ENCODE data around the gene TET3. TPM values are rescaled to one million over a fixed set of nuclear protein-coding genes. Genes with fewer than 3 reads are reported as not detected.

The TET3 gene
- total RNA-seq, 1 donor from 2014 or later = 12.3 TPM

DNA sequence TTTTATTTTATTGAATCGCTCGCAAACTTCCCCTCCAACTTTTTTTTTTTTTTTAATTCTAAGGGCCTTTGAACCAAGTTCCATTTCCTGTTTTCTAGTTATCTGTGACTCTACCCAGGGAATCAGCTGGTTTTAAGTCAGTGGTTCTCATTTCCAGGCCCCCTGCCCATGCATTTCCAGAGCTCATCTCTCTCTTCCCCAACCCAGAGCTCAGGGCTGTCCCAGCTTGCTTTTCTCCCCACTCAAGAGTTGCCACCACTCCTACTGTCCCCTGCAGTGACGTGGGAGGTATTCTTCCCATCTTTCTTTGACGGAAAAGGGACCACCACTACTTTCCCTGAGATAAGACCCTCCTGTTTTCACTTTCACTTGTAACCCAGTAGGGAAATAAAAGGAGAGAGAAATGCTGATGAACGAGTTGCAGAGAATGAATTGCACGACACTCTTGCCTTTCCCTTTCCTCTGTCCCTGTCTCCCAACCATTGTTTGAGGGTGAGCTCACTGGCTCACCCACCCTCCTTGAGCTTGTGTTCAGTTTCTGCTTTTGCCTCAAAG lies 42.1 kb downstream of the TET3 start:
- Histone ChIP-seq H3K4me3 (no peak overlapping the region), H3K27me3 (no peaks in the 10 kb centered on the region), H3K27ac (no peak overlapping the region), H3K36me3 (no peaks in the 10 kb centered on the region), H3K9me3 (no peaks in the 10 kb centered on the region), H3K4me1 (peaks cover 2% of the 10 kb centered on the region)
- intact Hi-C loops (cut with DNase I) = no loop called here
- TF ChIP-seq, protein P1, sequence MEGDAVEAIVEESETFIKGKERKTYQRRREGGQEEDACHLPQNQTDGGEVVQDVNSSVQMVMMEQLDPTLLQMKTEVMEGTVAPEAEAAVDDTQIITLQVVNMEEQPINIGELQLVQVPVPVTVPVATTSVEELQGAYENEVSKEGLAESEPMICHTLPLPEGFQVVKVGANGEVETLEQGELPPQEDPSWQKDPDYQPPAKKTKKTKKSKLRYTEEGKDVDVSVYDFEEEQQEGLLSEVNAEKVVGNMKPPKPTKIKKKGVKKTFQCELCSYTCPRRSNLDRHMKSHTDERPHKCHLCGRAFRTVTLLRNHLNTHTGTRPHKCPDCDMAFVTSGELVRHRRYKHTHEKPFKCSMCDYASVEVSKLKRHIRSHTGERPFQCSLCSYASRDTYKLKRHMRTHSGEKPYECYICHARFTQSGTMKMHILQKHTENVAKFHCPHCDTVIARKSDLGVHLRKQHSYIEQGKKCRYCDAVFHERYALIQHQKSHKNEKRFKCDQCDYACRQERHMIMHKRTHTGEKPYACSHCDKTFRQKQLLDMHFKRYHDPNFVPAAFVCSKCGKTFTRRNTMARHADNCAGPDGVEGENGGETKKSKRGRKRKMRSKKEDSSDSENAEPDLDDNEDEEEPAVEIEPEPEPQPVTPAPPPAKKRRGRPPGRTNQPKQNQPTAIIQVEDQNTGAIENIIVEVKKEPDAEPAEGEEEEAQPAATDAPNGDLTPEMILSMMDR (IDR thresholded peaks at IDR 0.05) = no peak
- TF ChIP-seq POLR2AphosphoS5 (IDR thresholded peaks at IDR 0.05; ENCODE audit: insufficient read depth in 1 of 2, low read depth in 1 of 2) (no peak), POLR2A (IDR thresholded peaks at IDR 0.05) (no peak)
- no peak for DNase-seq (ENCODE audit: extremely low spot score in 2 of 2)

DNA sequence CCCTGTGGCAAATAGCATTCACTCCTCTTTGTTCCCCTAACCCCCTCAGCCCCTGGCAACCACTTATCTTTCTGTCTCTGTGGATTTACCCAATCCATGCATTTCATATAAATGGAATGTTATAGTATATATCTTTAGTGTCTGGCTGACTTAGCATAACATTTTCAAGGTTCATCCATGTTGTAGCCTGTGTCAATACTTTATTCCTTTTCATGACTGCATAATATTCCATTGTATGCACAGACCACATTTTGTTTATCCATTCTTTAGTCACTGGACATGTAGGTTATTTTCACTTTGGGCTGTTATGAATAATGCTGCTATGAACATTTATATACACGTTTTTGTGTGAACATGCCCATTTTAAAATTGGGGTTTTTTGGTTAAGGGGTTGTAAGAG lies 42.8 kb downstream of the TET3 start:
- intact Hi-C loops (cut with DNase I) = no loop called here

DNA sequence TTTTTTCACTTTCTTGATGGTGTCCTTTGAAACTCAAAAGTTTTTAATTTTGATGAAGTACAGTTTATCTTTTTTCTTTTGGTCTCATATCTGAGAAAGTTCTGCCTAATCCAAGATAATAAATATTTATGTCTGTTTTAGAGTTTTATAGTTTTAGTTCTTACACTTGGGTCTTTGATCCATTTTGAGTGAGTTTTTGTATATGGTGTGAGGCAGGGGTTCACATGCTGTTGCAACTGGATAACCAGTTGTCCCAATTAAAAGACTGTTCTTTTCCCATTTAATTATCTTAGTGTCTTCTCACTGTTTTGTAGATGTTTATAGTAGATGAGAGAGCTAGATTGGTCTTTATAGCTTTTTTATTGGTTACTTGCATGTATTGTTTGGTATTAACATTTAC lies 43.6 kb downstream of the TET3 start:
- intact Hi-C loops (cut with DNase I) = no loop called here
- TF ChIP-seq POLR2A (IDR thresholded peaks at IDR 0.05) = no peak
- no peak for TF ChIP-seq POLR2AphosphoS5 (IDR thresholded peaks at IDR 0.05; ENCODE audit: insufficient read depth in 1 of 2, low read depth in 1 of 2)
- TF ChIP-seq, protein P1 (IDR thresholded peaks at IDR 0.05) = no peak
- no peak for DNase-seq (ENCODE audit: extremely low spot score in 2 of 2)
- H3K4me3 ChIP-seq = no peak overlapping the region
- H3K27ac ChIP-seq = no peak overlapping the region
- H3K36me3 ChIP-seq = no peaks in the 10 kb centered on the region
- H3K9me3 ChIP-seq = no peaks in the 10 kb centered on the region
- H3K4me1 ChIP-seq = peaks cover 11% of the 10 kb centered on the region
- no peaks in the 10 kb centered on the region for H3K27me3 ChIP-seq

More for the DNA sequence above, 42.8 kb downstream of the TET3 start:
- H3K36me3 ChIP-seq = no peaks in the 10 kb centered on the region
- no peak overlapping the region for H3K4me3 ChIP-seq
- peaks cover 10% of the 10 kb centered on the region for H3K4me1 ChIP-seq
- no peak overlapping the region for H3K27ac ChIP-seq
- no peaks in the 10 kb centered on the region for H3K27me3 ChIP-seq
- H3K9me3 ChIP-seq = no peaks in the 10 kb centered on the region
- DNase-seq (ENCODE audit: extremely low spot score in 2 of 2) = no peak
- no peak for TF ChIP-seq POLR2AphosphoS5 (IDR thresholded peaks at IDR 0.05; ENCODE audit: insufficient read depth in 1 of 2, low read depth in 1 of 2)
- no peak for TF ChIP-seq POLR2A (IDR thresholded peaks at IDR 0.05)
- TF ChIP-seq, protein P1 (IDR thresholded peaks at IDR 0.05) = no peak

DNA sequence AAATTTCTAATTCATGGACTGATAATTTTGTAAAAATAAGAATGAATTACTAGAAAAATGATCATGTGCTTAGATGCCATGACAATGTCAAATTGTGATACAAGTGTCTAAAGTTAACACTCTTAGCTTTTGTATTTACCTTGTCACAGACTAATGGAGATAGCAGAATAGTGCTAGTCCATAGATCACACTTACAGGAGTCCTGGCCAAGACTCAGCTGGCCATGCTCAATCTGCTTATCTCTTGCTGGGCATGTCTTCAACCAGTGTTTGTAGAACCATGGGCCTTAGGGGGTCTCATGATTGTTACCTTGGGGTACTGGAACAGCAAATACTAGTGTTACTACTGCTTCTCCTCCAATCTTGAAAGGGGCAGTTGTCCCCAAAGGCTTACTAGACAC lies 44.0 kb downstream of the TET3 start:
- peaks cover 11% of the 10 kb centered on the region for H3K4me1 ChIP-seq
- DNase-seq (ENCODE audit: extremely low spot score in 2 of 2) = no peak
- no peak overlapping the region for H3K4me3 ChIP-seq
- H3K36me3 ChIP-seq = no peaks in the 10 kb centered on the region
- intact Hi-C loops (cut with DNase I) = no loop called here
- no peak overlapping the region for H3K27ac ChIP-seq
- no peaks in the 10 kb centered on the region for H3K9me3 ChIP-seq
- H3K27me3 ChIP-seq = no peaks in the 10 kb centered on the region
- TF ChIP-seq POLR2A (IDR thresholded peaks at IDR 0.05) (no peak), POLR2AphosphoS5 (IDR thresholded peaks at IDR 0.05; ENCODE audit: insufficient read depth in 1 of 2, low read depth in 1 of 2) (no peak)
- TF ChIP-seq, protein P1 (IDR thresholded peaks at IDR 0.05) = no peak

DNA sequence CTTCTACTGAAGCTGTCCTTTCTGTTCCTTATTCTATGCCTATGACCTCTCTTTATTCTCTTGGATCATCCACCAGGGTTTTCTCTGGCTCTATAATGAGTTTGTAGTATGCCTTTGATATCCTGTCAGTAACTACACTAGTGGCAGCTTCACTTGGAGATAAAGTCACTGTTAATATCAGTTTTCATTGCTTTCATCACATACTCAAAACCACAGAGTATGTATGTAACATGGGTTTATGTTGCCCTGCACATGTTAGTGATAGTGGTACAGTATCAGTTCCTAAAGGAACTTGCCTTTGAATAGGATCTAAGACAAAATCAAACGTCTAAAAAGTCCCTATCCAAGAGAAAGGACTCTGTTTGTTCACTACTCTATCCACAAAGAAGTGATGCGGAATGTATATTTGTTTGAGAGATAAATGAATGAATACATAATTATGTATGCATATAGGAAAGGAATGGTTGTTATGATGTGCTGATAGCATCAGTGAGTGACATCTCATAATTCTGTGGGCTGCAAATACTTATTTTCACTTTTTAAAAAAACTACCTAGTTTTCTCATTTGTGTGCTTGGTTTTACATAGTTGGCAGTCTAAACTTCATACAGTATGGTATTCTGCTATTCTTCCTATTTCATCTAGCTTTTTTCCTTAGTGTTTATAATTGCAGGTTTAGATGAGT lies 45.1 kb downstream of the TET3 start:
- TF ChIP-seq POLR2A (IDR thresholded peaks at IDR 0.05) (no peak), POLR2AphosphoS5 (IDR thresholded peaks at IDR 0.05; ENCODE audit: insufficient read depth in 1 of 2, low read depth in 1 of 2) (no peak)
- TF ChIP-seq, protein P1 (IDR thresholded peaks at IDR 0.05) = no peak
- Histone ChIP-seq H3K4me1 (peaks cover 11% of the 10 kb centered on the region), H3K4me3 (no peak overlapping the region), H3K36me3 (no peaks in the 10 kb centered on the region), H3K27ac (no peak overlapping the region), H3K9me3 (no peaks in the 10 kb centered on the region), H3K27me3 (no peaks in the 10 kb centered on the region)
- DNase-seq (ENCODE audit: extremely low spot score in 2 of 2) = no peak
- intact Hi-C loops (cut with DNase I) = no loop called here

All from vagina (tissue), 2 donors.